ENCODE data around the gene EDIL3.

Gene EDIL3

DNA sequence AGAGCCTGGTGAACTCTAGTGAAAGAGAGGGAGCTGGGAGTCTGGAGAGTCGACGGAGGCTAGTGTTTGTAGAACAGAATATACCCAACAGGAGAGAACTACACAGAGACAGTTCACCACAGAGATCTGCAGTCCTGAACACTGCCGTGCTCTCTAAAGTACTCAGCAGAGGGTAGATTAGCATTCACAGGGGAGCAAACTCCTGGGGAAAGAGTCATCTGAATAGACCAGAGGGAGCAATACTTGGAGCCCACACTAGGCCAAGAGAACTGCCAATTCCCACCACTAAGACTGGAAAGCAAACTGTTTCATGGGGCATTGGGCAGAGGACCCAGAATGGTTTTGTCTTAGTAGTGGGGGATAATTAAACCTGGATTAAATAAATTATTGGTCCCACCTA lies 235.6 kb downstream of the EDIL3 start:
- H3K4me3 ChIP-seq (replicated peaks; ENCODE audit: low read depth, low read length), result no peak overlapping the region
- no peaks in the 10 kb centered on the region for H3K27me3 ChIP-seq (replicated peaks; ENCODE audit: control insufficient read depth, insufficient read depth, low read length)
- no peaks in the 10 kb centered on the region for H3K36me3 ChIP-seq (ENCODE audit: control insufficient read depth, insufficient read depth, low read length)

DNA sequence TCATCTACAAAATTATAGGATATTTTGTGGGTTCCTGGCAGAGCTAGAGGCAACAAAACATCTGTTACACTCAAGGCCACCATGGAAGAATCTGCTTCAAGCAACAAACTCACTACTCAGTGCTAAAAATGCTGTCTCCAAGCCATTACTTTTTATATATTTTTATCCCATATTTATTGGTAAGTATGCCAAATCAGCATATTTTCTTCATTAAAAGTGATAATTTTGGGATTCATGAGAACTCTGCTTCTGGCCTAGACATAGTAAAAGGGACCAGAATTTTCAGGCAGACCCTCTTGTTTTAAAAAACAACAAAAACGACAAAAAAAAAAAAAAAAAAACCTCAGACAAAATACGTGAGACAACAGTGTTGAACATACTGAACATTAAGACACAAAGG lies 236.0 kb downstream of the EDIL3 start:
- Histone ChIP-seq H3K36me3 (ENCODE audit: control insufficient read depth, insufficient read depth, low read length) (no peaks in the 10 kb centered on the region), H3K27me3 (replicated peaks; ENCODE audit: control insufficient read depth, insufficient read depth, low read length) (no peaks in the 10 kb centered on the region), H3K4me3 (replicated peaks; ENCODE audit: low read depth, low read length) (no peak overlapping the region)
- TF ChIP-seq, protein P1, sequence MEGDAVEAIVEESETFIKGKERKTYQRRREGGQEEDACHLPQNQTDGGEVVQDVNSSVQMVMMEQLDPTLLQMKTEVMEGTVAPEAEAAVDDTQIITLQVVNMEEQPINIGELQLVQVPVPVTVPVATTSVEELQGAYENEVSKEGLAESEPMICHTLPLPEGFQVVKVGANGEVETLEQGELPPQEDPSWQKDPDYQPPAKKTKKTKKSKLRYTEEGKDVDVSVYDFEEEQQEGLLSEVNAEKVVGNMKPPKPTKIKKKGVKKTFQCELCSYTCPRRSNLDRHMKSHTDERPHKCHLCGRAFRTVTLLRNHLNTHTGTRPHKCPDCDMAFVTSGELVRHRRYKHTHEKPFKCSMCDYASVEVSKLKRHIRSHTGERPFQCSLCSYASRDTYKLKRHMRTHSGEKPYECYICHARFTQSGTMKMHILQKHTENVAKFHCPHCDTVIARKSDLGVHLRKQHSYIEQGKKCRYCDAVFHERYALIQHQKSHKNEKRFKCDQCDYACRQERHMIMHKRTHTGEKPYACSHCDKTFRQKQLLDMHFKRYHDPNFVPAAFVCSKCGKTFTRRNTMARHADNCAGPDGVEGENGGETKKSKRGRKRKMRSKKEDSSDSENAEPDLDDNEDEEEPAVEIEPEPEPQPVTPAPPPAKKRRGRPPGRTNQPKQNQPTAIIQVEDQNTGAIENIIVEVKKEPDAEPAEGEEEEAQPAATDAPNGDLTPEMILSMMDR (IDR thresholded peaks at IDR 0.05; ENCODE audit: insufficient read depth, low read length, poor library complexity, severe bottlenecking), result no peak
- no peak for DNase-seq (ENCODE audit: extremely low read depth, insufficient read length)

More for the DNA sequence above, 235.6 kb downstream of the EDIL3 start:
- TF ChIP-seq, protein P1 (IDR thresholded peaks at IDR 0.05; ENCODE audit: insufficient read depth, low read length, poor library complexity, severe bottlenecking), result no peak
- no peak for DNase-seq (ENCODE audit: extremely low read depth, insufficient read length)

DNA sequence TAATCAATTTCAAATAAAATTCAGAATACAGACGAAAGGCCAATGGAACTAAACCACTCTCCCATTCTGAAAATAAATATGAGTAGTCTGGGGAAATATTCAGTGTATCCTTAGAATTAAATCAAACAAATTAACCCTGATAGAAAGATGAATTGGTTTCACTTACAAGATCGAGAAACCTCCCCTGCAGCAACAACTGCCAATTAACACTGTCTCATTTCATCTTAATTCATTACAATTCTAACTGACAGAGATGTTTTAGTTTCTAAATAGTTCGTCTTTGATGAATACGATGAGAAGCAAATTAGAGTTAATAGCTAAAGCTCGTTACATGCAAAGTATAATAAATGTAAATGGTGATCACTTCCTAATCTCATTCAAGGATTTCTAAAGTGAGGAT lies 247.1 kb downstream of the EDIL3 start:
- TF ChIP-seq, protein P1 (IDR thresholded peaks at IDR 0.05; ENCODE audit: insufficient read depth, low read length, poor library complexity, severe bottlenecking), result no peak
- no peaks in the 10 kb centered on the region for H3K27me3 ChIP-seq (replicated peaks; ENCODE audit: control insufficient read depth, insufficient read depth, low read length)
- no peak overlapping the region for H3K4me3 ChIP-seq (replicated peaks; ENCODE audit: low read depth, low read length)

DNA sequence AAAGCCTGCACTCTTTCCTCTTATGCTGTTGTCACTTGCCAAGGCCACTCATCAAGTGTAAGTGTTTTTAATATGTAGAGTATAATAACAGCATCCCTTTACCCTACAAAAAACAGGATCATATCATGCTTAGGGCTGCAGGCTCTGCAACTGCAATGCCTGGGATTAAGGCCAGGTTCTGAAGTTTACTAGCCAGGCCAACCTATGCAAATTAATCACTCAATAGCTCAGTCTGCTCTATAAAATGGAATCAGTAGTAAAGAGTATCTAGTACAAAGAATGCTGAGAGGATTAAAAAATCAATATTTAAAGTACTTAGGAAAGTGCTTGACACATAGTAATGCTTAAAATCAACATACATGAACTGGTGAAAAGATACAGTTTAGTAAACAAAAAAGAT lies 253.3 kb downstream of the EDIL3 start:
- no peak for DNase-seq (ENCODE audit: extremely low read depth, insufficient read length)
- Histone ChIP-seq H3K4me3 (replicated peaks; ENCODE audit: low read depth, low read length) (no peak overlapping the region), H3K27me3 (replicated peaks; ENCODE audit: control insufficient read depth, insufficient read depth, low read length) (no peaks in the 10 kb centered on the region), H3K36me3 (ENCODE audit: control insufficient read depth, insufficient read depth, low read length) (no peaks in the 10 kb centered on the region)
- TF ChIP-seq, protein P1 (IDR thresholded peaks at IDR 0.05; ENCODE audit: insufficient read depth, low read length, poor library complexity, severe bottlenecking), result no peak

More for the DNA sequence above, 247.1 kb downstream of the EDIL3 start:
- no peaks in the 10 kb centered on the region for H3K36me3 ChIP-seq (ENCODE audit: control insufficient read depth, insufficient read depth, low read length)
- DNase-seq (ENCODE audit: extremely low read depth, insufficient read length), result no peak

DNA sequence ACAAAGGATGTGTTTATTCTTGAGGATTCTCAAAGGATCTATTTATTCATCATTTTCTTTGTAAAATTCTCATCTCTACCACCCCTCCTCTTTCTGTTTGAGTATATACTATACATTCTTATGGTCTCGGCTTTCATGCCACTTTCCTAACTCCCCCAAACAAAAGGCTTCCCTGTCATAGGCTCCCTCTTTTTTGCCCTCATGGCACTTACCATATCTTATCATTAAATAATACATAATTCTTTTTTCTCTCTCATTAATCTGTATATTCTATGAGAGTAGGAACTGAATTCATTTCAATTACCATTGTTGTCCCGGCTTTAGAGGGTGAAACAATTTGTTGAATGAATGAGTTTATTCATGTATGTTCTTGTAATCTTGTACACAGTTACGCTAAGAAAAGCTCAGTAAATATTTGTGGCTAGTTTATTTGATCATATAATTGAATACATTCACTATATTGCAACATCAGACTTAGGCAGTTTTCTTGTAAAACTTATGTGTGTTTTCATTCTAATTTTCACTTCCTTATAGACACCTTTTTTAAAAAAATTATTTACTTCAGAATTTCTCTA lies 254.6 kb downstream of the EDIL3 start:
- Histone ChIP-seq H3K4me3 (replicated peaks; ENCODE audit: low read depth, low read length) (no peak overlapping the region), H3K27me3 (replicated peaks; ENCODE audit: control insufficient read depth, insufficient read depth, low read length) (no peaks in the 10 kb centered on the region), H3K36me3 (ENCODE audit: control insufficient read depth, insufficient read depth, low read length) (no peaks in the 10 kb centered on the region)
- no peak for DNase-seq (ENCODE audit: extremely low read depth, insufficient read length)
- TF ChIP-seq, protein P1 (IDR thresholded peaks at IDR 0.05; ENCODE audit: insufficient read depth, low read length, poor library complexity, severe bottlenecking), result no peak

DNA sequence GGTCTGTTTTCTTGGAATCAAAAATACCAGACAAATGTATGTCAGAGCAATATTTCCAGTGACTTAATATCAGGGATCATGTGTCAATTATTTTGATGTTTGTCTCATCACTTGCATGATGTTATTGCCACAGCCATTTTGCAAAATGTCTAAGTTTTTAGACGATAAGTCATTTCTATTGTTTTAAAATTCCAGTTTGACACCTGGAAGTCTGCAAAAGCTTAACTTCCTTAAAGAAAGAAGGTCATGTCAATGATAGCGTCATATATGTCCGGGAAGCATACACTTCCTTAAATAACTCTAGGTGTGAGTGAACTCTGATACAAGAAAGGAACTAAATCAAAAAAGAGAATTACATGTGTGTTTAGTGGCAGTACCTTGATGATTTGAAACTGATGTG lies 259.5 kb downstream of the EDIL3 start:
- no peaks in the 10 kb centered on the region for H3K36me3 ChIP-seq (ENCODE audit: control insufficient read depth, insufficient read depth, low read length)
- H3K27me3 ChIP-seq (replicated peaks; ENCODE audit: control insufficient read depth, insufficient read depth, low read length), result no peaks in the 10 kb centered on the region
- no peak for DNase-seq (ENCODE audit: extremely low read depth, insufficient read length)
- H3K4me3 ChIP-seq (replicated peaks; ENCODE audit: low read depth, low read length), result no peak overlapping the region
- TF ChIP-seq, protein P1 (IDR thresholded peaks at IDR 0.05; ENCODE audit: insufficient read depth, low read length, poor library complexity, severe bottlenecking), result no peak

All from GM06990 (cell line).